Transverse colon (tissue), 4 donors: ENCODE data around the gene S1PR1. TPM values are rescaled to one million over a fixed set of nuclear protein-coding genes. Genes with fewer than 3 reads are reported as not detected.

ENCODE experiments used
- DNase-seq: peaks from one replicate; pipeline ENCODE4 v3.0.0-alpha.2; 2019
- H3K27ac ChIP-seq, 4 donors: fragments of 200-600 bp; sonication (generic); 2 replicates each; pipeline ENCODE4 v1.5.1; 2016 to 2018; ENCODE audit warnings: inconsistent platforms in 4 of 4
- H3K27me3 ChIP-seq: fragments of 200-600 bp; sonication (generic); 2 replicates; pipeline ENCODE4 v1.5.1; 2017; ENCODE audit warnings: inconsistent platforms
- H3K36me3 ChIP-seq, 4 donors: fragments of 200-600 bp; sonication (generic); 2 replicates each; pipeline ENCODE4 v1.5.1; 2017 to 2019; ENCODE audit warnings: inconsistent platforms in 4 of 4
- H3K4me1 ChIP-seq, 4 donors: fragments of 200-600 bp; sonication (generic); 2 replicates each; pipeline ENCODE4 v1.5.1; 2017 to 2020; ENCODE audit warnings: inconsistent platforms in 4 of 4
- H3K4me3 ChIP-seq, 4 donors: fragments of 200-600 bp; sonication (generic); 1 replicate in 1 of 4; 2 replicates in 3 of 4; pipeline versions ENCODE4 v1.5.1 to v1.6.1; 2017 to 2019; ENCODE audit warnings: inconsistent platforms in 4 of 4
- H3K9me3 ChIP-seq, 2 donors: fragments of 200-600 bp; sonication (generic); 2 replicates each; pipeline ENCODE4 v1.5.1; 2017 to 2019; ENCODE audit warnings: inconsistent platforms in 2 of 2
- CTCF ChIP-seq, 5 experiments: fragments of 200-600 bp in 3 of 5; fragments of 450-650 bp in 2 of 5; sonication (generic) in 3 of 5; IDR thresholded peaks; 1 replicate in 2 of 5; 2 replicates in 3 of 5; pipeline ENCODE4 v1.5.1; 2016 to 2017; ENCODE audit warnings: antibody characterized with exemption in 5 of 5, inconsistent platforms in 3 of 5, mild to moderate bottlenecking in 2 of 5, moderate library complexity in 1 of 5
- EP300 ChIP-seq: sonication (generic); formaldehyde crosslinking; IDR thresholded peaks from one replicate; pipeline ENCODE4 v1.6.1; 2017; ENCODE audit warnings: antibody characterized with exemption, low read depth
- POLR2A ChIP-seq: fragments of 450-650 bp; IDR thresholded peaks from one replicate; pipeline ENCODE4 v1.6.1; 2016; ENCODE audit warnings: antibody characterized with exemption, mild to moderate bottlenecking, moderate library complexity
- POLR2AphosphoS5 ChIP-seq, 3 donors: sonication (generic); formaldehyde crosslinking; IDR thresholded peaks; one replicate each; pipeline ENCODE4 v1.6.1; 2016; ENCODE audit warnings: antibody characterized with exemption in 3 of 3
- WGBS, 2 donors: methylation state at CpG; one replicate each; pipeline ENCODE4 v1.1.5; 2018; ENCODE audit warnings: low coverage in 1 of 2; 5-methylcytosine and 5-hydroxymethylcytosine counted together
- in situ Hi-C, 4 donors: fragments of 200-750 bp; cut with MboI; loops; one replicate each; pipeline versions ENCODE4 v1.15.0 to v1.15.1; 2017; ENCODE audit warnings: low sequenced_read_pairs in 3 of 4, low pct_ligation_motif_present in 1 of 4, low pct_unique_long_range_greater_than_20kb in 1 of 4
- intact Hi-C: fragments of 100-400 bp; cut with DNase I; formaldehyde crosslinking; loops from one replicate; pipeline ENCODE4 v1.15.1; 2023; ENCODE audit warnings: low total_unique reads
- total RNA-seq, 4 donors: library from RNA; depleted of rRNA; stranded (reverse); fragments of >200 nt; gene quantifications; one replicate each; pipeline ENCODE4 v1.1.0, GENCODE V29; 2016

The S1PR1 gene
- total RNA-seq, 4 donors from 2014 or later: 5.6 to 58.1 (median 10.4) TPM

DNA sequence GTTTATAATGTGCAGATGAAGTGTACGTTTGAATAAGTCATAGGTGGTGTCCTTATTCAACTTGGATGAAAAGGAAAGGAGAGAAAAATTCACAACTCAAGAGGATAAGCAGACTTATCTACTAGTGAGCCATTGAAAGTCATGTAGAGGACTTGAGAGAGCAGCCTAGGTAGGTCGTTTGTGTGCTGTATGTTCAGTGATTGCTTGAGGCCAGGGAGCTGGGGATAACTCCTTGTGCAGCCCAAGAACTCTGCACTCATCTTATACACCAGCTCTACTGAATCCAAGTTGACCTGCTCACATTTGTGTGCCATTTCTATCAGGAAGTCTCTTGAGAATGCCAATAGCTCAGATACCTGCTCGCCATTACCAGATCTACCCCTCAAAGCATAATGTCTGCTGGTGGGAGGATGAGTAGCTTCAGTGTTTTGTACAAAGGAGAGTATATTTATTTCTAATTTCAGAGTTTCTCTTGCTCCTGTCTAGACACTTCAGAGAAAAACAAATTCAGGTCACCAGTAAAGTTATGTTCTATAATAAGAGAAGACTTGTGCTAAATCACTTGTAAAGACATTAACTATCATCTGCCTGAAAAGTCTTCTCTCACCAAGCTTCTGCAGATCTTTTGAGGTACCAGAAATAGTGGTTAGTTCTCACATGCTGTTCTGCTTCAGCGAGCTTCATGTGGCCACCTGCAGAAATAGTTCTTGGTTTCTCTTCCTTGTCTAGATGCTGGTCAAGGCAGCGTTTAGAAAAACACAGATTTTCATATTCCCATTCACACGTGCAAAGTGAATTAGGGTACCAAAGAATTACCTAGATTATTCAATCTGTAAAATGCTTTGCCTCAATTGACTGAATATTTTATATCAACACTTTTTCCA lies 10.8 kb downstream of the S1PR1 start:
- H3K4me3 ChIP-seq: no peak overlapping the region
- no peak overlapping the region for H3K27ac ChIP-seq
- TF ChIP-seq CTCF (IDR thresholded peaks at IDR 0.05): no peak
- TF ChIP-seq EP300: no peak
- TF ChIP-seq POLR2A: no peak
- no peak for TF ChIP-seq POLR2AphosphoS5 (IDR thresholded peaks at IDR 0.05)
- H3K9me3 ChIP-seq: no peaks in the 10 kb centered on the region
- 75 to 76% methylated on average over 3 to 6 of the region's 6 CpGs for WGBS, 2 donors
- no peak for DNase-seq
- in situ Hi-C loops: no loop called here
- intact Hi-C loops: no loop called here
- peaks cover 14% of the 10 kb centered on the region for H3K27me3 ChIP-seq
- no peaks in the 10 kb centered on the region for H3K36me3 ChIP-seq
- H3K4me1 ChIP-seq: peaks cover 0 to 8% (median 0%) of the 10 kb centered on the region in 4 donors

GRCh38 chr1:101250222-101250621 lies 13.4 kb downstream of the S1PR1 start:
- no peak for TF ChIP-seq CTCF (IDR thresholded peaks at IDR 0.05)
- TF ChIP-seq EP300: no peak
- TF ChIP-seq POLR2AphosphoS5 (IDR thresholded peaks at IDR 0.05): no peak
- no peak for TF ChIP-seq POLR2A

GRCh38 chr1:101250656-101251272 lies 13.9 kb downstream of the S1PR1 start:
- WGBS, 2 donors: 50 to 52% methylated on average over 4 to 5 of the region's 5 CpGs
- Histone ChIP-seq H3K27ac (no peak overlapping the region), H3K4me3 (no peak overlapping the region), H3K36me3 (no peaks in the 10 kb centered on the region), H3K4me1 (peaks cover 0 to 5% (median 0%) of the 10 kb centered on the region in 4 donors), H3K9me3 (no peaks in the 10 kb centered on the region), H3K27me3 (peaks cover 12% of the 10 kb centered on the region)
- intact Hi-C loops (no loop called here), in situ Hi-C loops (no loop called here)
- no peak for DNase-seq
- TF ChIP-seq CTCF (IDR thresholded peaks at IDR 0.05) (no peak), EP300 (no peak), POLR2A (no peak)

More at GRCh38 chr1:101250222-101250621, 13.4 kb downstream of the S1PR1 start:
- in situ Hi-C loops: no loop called here
- intact Hi-C loops: no loop called here
- no peak overlapping the region for H3K4me3 ChIP-seq
- 74 to 87% methylated on average over 3 of the region's 3 CpGs for WGBS, 2 donors
- H3K27ac ChIP-seq: no peak overlapping the region
- DNase-seq: no peak
- no peaks in the 10 kb centered on the region for H3K9me3 ChIP-seq
- no peaks in the 10 kb centered on the region for H3K36me3 ChIP-seq
- peaks cover 14% of the 10 kb centered on the region for H3K27me3 ChIP-seq
- H3K4me1 ChIP-seq: peaks cover 0 to 8% (median 0%) of the 10 kb centered on the region in 4 donors

GRCh38 chr1:101251504-101251903 lies 14.7 kb downstream of the S1PR1 start:
- peaks cover 4% of the 10 kb centered on the region for H3K27me3 ChIP-seq
- no peaks in the 10 kb centered on the region for H3K36me3 ChIP-seq
- no peaks in the 10 kb centered on the region for H3K9me3 ChIP-seq
- in situ Hi-C loops (no loop called here), intact Hi-C loops (no loop called here)
- no peak for TF ChIP-seq CTCF (IDR thresholded peaks at IDR 0.05)
- no peak for TF ChIP-seq POLR2A
- TF ChIP-seq EP300: no peak
- no peak for TF ChIP-seq POLR2AphosphoS5 (IDR thresholded peaks at IDR 0.05)
- DNase-seq: no peak
- no peak overlapping the region for H3K27ac ChIP-seq
- no peaks in the 10 kb centered on the region for H3K4me1 ChIP-seq
- H3K4me3 ChIP-seq: no peak overlapping the region
